Ascending aorta (tissue), 2 donors: ENCODE results near the gene PPIF. TPM values are rescaled to one million over a fixed set of nuclear protein-coding genes. Genes with fewer than 3 reads are reported as not detected.

ENCODE experiments used
- DNase-seq, 2 donors: peaks; one replicate each; pipeline ENCODE4 v3.0.0-alpha.2; 2019; ENCODE audit warnings: low spot score in 2 of 2
- H3K27ac ChIP-seq, 2 donors: fragments of 200-600 bp; sonication (generic); one replicate each; pipeline ENCODE4 v1.5.1; 2016 to 2017; ENCODE audit warnings: mild to moderate bottlenecking in 1 of 2
- H3K27me3 ChIP-seq: fragments of 200-600 bp; sonication (generic); one replicate; pipeline ENCODE4 v1.5.1; 2017
- H3K36me3 ChIP-seq, 2 donors: fragments of 200-600 bp; sonication (generic); one replicate each; pipeline ENCODE4 v1.5.1; 2016
- H3K4me1 ChIP-seq, 2 donors: fragments of 200-600 bp; sonication (generic); one replicate each; pipeline ENCODE4 v1.5.1; 2016 to 2017; ENCODE audit warnings: mild to moderate bottlenecking in 1 of 2
- H3K4me3 ChIP-seq, 2 donors: fragments of 200-600 bp; sonication (generic); one replicate each; pipeline ENCODE4 v1.5.1; 2016 to 2017; ENCODE audit warnings: mild to moderate bottlenecking in 1 of 2
- H3K9me3 ChIP-seq, 2 donors: fragments of 200-600 bp; sonication (generic); one replicate each; pipeline ENCODE4 v1.5.1; 2016
- CTCF ChIP-seq, 3 experiments: fragments of 200-600 bp in 2 of 3; fragments of 450-650 bp in 1 of 3; sonication (generic) in 2 of 3; IDR thresholded peaks; one replicate each; pipeline ENCODE4 v1.5.1; 2016 to 2019; ENCODE audit warnings: antibody characterized with exemption in 3 of 3, mild to moderate bottlenecking in 1 of 3, moderate library complexity in 1 of 3
- intact Hi-C: fragments of 100-400 bp; cut with DNase I; formaldehyde crosslinking; loops from one replicate; pipeline ENCODE4 v1.15.1; 2023
- total RNA-seq: library from RNA; depleted of rRNA; stranded (reverse); fragments of >200 nt; gene quantifications from one replicate; pipeline ENCODE4 v1.1.0, GENCODE V29; 2016

Gene PPIF
- total RNA-seq, 1 donor from 2014 or later, result 172 TPM

- no peaks in the 10 kb centered on the region for H3K36me3 ChIP-seq
- no peaks in the 10 kb centered on the region for H3K27me3 ChIP-seq
- no peak overlapping the region for H3K27ac ChIP-seq
- DNase-seq, result peak in 1 of 2 donors; percentile 40
- TF ChIP-seq CTCF (IDR thresholded peaks at IDR 0.05), result no peak
- intact Hi-C loops, result loop anchor here (10.0 kb wide), 1 partner anchor 772 kb away; no protein-coding TSS in a partner anchor
- no peak overlapping the region for H3K4me3 ChIP-seq
- H3K4me1 ChIP-seq, result peaks cover 0 to 4% of the 10 kb centered on the region in 2 donors
- peaks cover 0 to 5% of the 10 kb centered on the region in 2 donors for H3K9me3 ChIP-seq
These were observed 25.6 kb downstream of the PPIF start for GRCh38 chr10:79372871-79373270.

GRCh38 chr10:79374312-79375191, 27.3 kb downstream of the PPIF start:
- Histone ChIP-seq H3K27me3 (no peaks in the 10 kb centered on the region), H3K36me3 (no peaks in the 10 kb centered on the region), H3K4me3 (no peak overlapping the region), H3K27ac (no peak overlapping the region), H3K9me3 (peaks cover 0 to 5% of the 10 kb centered on the region in 2 donors), H3K4me1 (peaks cover 5 to 11% of the 10 kb centered on the region in 2 donors)
- TF ChIP-seq CTCF (IDR thresholded peaks at IDR 0.05), result peak; percentile 94 to 99 (median 98)
- DNase-seq, result peak in 1 of 2 donors; percentile 88
- intact Hi-C loops, result loop anchor here (1.0 to 10.0 kb wide), 2 partner anchors 93 to 770 kb away; no protein-coding TSS in a partner anchor

GRCh38 chr10:79375321-79376077, 28.2 kb downstream of the PPIF start:
- H3K9me3 ChIP-seq, result peaks cover 0 to 2% of the 10 kb centered on the region in 2 donors
- intact Hi-C loops, result loop anchor here (10.0 kb wide), 1 partner anchor 769 kb away; no protein-coding TSS in a partner anchor
- H3K36me3 ChIP-seq, result no peaks in the 10 kb centered on the region
- no peak overlapping the region for H3K4me3 ChIP-seq
- TF ChIP-seq CTCF (IDR thresholded peaks at IDR 0.05), result no peak
- no peak overlapping the region for H3K27ac ChIP-seq
- no peaks in the 10 kb centered on the region for H3K27me3 ChIP-seq
- peaks cover 10 to 19% of the 10 kb centered on the region in 2 donors for H3K4me1 ChIP-seq
- peak in 1 of 2 donors; percentile 61 for DNase-seq

- DNase-seq, result peak in 1 of 2 donors; percentile 65
- no peaks in the 10 kb centered on the region for H3K36me3 ChIP-seq
- no peaks in the 10 kb centered on the region for H3K9me3 ChIP-seq
- H3K27me3 ChIP-seq, result no peaks in the 10 kb centered on the region
- H3K4me1 ChIP-seq, result peaks cover 11 to 25% of the 10 kb centered on the region in 2 donors
- TF ChIP-seq CTCF (IDR thresholded peaks at IDR 0.05), result no peak
- no peak overlapping the region for H3K27ac ChIP-seq
- intact Hi-C loops, result loop anchor here (10.0 kb wide), 1 partner anchor 769 kb away; no protein-coding TSS in a partner anchor
- H3K4me3 ChIP-seq, result no peak overlapping the region
These were observed 28.9 kb downstream of the PPIF start for GRCh38 chr10:79376078-79376628.
